Measurements from ENCODE around the gene AUTS2. TPM values are rescaled to one million over a fixed set of nuclear protein-coding genes. Genes with fewer than 3 reads are reported as not detected.

Gene AUTS2
- total and polyA plus RNA-seq, 2 experiments from 2014 or later: 32.0 to 91.0 TPM

GRCh38 chr7:70678621-70679251 lies 1080.5 kb downstream of the AUTS2 start:
- Mint-ChIP-seq H3K4me3 (no peak overlapping the region), H3K9me3 (no peaks in the 10 kb centered on the region; the same call in 2 of the 3 replicates), H3K27ac (no peak overlapping the region), H3K36me3 (ENCODE audit: low read depth) (no peaks in the 10 kb centered on the region), H3K4me1 (peaks cover 42% of the 10 kb centered on the region), H3K27me3 (ENCODE audit: insufficient read depth, low read depth, poor library complexity) (peaks cover 65% of the 10 kb centered on the region)
- no peaks in the 10 kb centered on the region for H3K9me2 ChIP-seq (ENCODE audit: insufficient read depth)
- H3K4me3 ChIP-seq: no peak overlapping the region
- no peaks in the 10 kb centered on the region for H3K79me2 ChIP-seq (replicated peaks; ENCODE audit: insufficient read depth)
- H3K27me3 ChIP-seq (ENCODE audit: insufficient read depth): peaks cover 57% of the 10 kb centered on the region
- no peak for TF ChIP-seq ZNF462 (CRISPR knock-in tag; IDR thresholded peaks at IDR 0.05)
- no peak for TF ChIP-seq ETS1 (IDR thresholded peaks at IDR 0.05)
- TF ChIP-seq EZH2 (IDR thresholded peaks at IDR 0.05; ENCODE audit: low read depth, unreplicated experiment): no peak
- no peak for TF ChIP-seq EZH2phosphoT487 (IDR thresholded peaks at IDR 0.05; ENCODE audit: unreplicated experiment)
- no peak for TF ChIP-seq STAT1 (IDR thresholded peaks at IDR 0.05; ENCODE audit: unreplicated experiment)
- TF ChIP-seq CREB1 (CRISPR knock-in tag; IDR thresholded peaks at IDR 0.05; ENCODE audit: low read depth): no peak
- TF ChIP-seq NANOG (IDR thresholded peaks at IDR 0.05; ENCODE audit: borderline replicate concordance): no peak
- TF ChIP-seq JUNB (IDR thresholded peaks at IDR 0.05; ENCODE audit: unreplicated experiment): no peak
- TF ChIP-seq REST (IDR thresholded peaks at IDR 0.05; ENCODE audit: unreplicated experiment): no peak
- TF ChIP-seq CTCF (conservative IDR thresholded peaks at IDR 0.05; ENCODE audit: low read depth in 2 of 2): no peak
- TF ChIP-seq POLR2AphosphoS5 (IDR thresholded peaks at IDR 0.05; ENCODE audit: low read depth): no peak
- TF ChIP-seq ZNF331 (CRISPR knock-in tag; IDR thresholded peaks at IDR 0.05; ENCODE audit: low read depth): no peak
- no peak for TF ChIP-seq ZNF114 (CRISPR knock-in tag; IDR thresholded peaks at IDR 0.05)
- no peak overlapping the region for H3K27ac ChIP-seq (ENCODE audit: low read depth)
- no peak overlapping the region for H3K4me2 ChIP-seq
- H4K20me1 ChIP-seq (replicated peaks; ENCODE audit: insufficient read depth): peaks cover 8% of the 10 kb centered on the region
- no peak for ATAC-seq
- H2AFZ ChIP-seq: no peak overlapping the region
- H3K36me3 ChIP-seq (ENCODE audit: insufficient read depth): no peaks in the 10 kb centered on the region
- peaks cover 42% of the 10 kb centered on the region for H3K4me1 ChIP-seq (ENCODE audit: insufficient read depth)
- DNase-seq (ENCODE audit: low spot score): no peak
- H3F3A ChIP-seq (replicated peaks; ENCODE audit: low read depth): 0 out of 2 replicates have a peak, but pooled peaks cover 4% of the 10 kb centered on the region

Data from GM23338 (cell line).